Erythroblast (primary cell): ENCODE results near the gene MRRF.

Experiments
- GATA1 ChIP-seq: IDR thresholded peaks from 2 replicates; pipeline ENCODE4 v1.6.1; 2011; ENCODE audit warnings: low read depth, mild to moderate bottlenecking, control low read depth, low read length, moderate library complexity
- POLR2A ChIP-seq: IDR thresholded peaks from 2 replicates; pipeline ENCODE4 v1.6.1; 2011; ENCODE audit warnings: mild to moderate bottlenecking, low read length

GRCh38 chr9:122252796-122253195 is 11.9 kb upstream of the MRRF start:
- TF ChIP-seq POLR2A (no peak), GATA1 (no peak)
